ENCODE results near the gene VAMP7. TPM values are rescaled to one million over a fixed set of nuclear protein-coding genes. Genes with fewer than 3 reads are reported as not detected.

The VAMP7 gene
- total and polyA plus RNA-seq, 2 of the 8 experiments (the other 6 are each of a cell fraction or from before 2014, with no cell fraction given), result 14.2 to 22.1 TPM

DNA sequence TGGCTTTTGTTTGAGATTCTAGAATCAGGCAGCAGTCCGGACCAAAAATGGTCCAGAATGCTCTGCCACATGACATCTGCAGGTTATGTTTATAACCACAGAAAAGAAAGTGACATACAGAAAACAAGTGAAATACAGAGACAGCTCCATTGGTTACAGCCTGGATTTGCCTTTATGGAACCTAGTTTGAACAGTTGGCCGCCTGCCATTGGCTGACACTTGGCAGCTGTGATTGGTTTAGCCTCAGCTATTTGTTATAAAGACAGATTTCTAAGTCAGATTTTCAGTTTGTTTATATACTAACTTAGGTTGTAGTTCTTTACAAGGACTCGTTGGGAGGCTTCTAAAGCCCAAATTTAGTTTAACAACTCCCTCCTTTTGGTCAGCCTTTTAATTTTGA, 75.5 kb downstream of the VAMP7 start (continued):
- TF ChIP-seq, protein P1, sequence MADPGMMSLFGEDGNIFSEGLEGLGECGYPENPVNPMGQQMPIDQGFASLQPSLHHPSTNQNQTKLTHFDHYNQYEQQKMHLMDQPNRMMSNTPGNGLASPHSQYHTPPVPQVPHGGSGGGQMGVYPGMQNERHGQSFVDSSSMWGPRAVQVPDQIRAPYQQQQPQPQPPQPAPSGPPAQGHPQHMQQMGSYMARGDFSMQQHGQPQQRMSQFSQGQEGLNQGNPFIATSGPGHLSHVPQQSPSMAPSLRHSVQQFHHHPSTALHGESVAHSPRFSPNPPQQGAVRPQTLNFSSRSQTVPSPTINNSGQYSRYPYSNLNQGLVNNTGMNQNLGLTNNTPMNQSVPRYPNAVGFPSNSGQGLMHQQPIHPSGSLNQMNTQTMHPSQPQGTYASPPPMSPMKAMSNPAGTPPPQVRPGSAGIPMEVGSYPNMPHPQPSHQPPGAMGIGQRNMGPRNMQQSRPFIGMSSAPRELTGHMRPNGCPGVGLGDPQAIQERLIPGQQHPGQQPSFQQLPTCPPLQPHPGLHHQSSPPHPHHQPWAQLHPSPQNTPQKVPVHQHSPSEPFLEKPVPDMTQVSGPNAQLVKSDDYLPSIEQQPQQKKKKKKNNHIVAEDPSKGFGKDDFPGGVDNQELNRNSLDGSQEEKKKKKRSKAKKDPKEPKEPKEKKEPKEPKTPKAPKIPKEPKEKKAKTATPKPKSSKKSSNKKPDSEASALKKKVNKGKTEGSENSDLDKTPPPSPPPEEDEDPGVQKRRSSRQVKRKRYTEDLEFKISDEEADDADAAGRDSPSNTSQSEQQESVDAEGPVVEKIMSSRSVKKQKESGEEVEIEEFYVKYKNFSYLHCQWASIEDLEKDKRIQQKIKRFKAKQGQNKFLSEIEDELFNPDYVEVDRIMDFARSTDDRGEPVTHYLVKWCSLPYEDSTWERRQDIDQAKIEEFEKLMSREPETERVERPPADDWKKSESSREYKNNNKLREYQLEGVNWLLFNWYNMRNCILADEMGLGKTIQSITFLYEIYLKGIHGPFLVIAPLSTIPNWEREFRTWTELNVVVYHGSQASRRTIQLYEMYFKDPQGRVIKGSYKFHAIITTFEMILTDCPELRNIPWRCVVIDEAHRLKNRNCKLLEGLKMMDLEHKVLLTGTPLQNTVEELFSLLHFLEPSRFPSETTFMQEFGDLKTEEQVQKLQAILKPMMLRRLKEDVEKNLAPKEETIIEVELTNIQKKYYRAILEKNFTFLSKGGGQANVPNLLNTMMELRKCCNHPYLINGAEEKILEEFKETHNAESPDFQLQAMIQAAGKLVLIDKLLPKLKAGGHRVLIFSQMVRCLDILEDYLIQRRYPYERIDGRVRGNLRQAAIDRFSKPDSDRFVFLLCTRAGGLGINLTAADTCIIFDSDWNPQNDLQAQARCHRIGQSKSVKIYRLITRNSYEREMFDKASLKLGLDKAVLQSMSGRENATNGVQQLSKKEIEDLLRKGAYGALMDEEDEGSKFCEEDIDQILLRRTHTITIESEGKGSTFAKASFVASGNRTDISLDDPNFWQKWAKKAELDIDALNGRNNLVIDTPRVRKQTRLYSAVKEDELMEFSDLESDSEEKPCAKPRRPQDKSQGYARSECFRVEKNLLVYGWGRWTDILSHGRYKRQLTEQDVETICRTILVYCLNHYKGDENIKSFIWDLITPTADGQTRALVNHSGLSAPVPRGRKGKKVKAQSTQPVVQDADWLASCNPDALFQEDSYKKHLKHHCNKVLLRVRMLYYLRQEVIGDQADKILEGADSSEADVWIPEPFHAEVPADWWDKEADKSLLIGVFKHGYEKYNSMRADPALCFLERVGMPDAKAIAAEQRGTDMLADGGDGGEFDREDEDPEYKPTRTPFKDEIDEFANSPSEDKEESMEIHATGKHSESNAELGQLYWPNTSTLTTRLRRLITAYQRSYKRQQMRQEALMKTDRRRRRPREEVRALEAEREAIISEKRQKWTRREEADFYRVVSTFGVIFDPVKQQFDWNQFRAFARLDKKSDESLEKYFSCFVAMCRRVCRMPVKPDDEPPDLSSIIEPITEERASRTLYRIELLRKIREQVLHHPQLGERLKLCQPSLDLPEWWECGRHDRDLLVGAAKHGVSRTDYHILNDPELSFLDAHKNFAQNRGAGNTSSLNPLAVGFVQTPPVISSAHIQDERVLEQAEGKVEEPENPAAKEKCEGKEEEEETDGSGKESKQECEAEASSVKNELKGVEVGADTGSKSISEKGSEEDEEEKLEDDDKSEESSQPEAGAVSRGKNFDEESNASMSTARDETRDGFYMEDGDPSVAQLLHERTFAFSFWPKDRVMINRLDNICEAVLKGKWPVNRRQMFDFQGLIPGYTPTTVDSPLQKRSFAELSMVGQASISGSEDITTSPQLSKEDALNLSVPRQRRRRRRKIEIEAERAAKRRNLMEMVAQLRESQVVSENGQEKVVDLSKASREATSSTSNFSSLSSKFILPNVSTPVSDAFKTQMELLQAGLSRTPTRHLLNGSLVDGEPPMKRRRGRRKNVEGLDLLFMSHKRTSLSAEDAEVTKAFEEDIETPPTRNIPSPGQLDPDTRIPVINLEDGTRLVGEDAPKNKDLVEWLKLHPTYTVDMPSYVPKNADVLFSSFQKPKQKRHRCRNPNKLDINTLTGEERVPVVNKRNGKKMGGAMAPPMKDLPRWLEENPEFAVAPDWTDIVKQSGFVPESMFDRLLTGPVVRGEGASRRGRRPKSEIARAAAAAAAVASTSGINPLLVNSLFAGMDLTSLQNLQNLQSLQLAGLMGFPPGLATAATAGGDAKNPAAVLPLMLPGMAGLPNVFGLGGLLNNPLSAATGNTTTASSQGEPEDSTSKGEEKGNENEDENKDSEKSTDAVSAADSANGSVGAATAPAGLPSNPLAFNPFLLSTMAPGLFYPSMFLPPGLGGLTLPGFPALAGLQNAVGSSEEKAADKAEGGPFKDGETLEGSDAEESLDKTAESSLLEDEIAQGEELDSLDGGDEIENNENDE (IDR thresholded peaks at IDR 0.05; ENCODE audit: insufficient replicate concordance, low read length), result no peak
